GM12891 (cell line): Measurements from ENCODE around the gene RAD23A.
A peak's percentile ranks its signal among the peaks of the same experiment; 100 is the strongest.

Experiments used
- DNase-seq: peaks from one replicate; pipeline ENCODE4 v3.0.0; 2011; ENCODE audit warnings: low spot score; ENCODE audit not compliant: insufficient read length
- FAIRE-seq: peaks from 2 replicates; lab custom pipeline; 2011; peaks lifted over from hg19 to GRCh38; lab: Jason Lieb, UNC
- PAX5 ChIP-seq: IDR thresholded peaks from 2 replicates; pipeline ENCODE4 v1.6.1; 2011; ENCODE audit warnings: low read length, moderate library complexity, mild to moderate bottlenecking; ENCODE audit not compliant: insufficient read depth, severe bottlenecking
- POLR2A ChIP-seq: IDR thresholded peaks from 2 replicates; pipeline ENCODE4 v1.6.1; 2011; ENCODE audit warnings: low read depth, low read length, control low read depth
- POLR2AphosphoS5 ChIP-seq: IDR thresholded peaks from 2 replicates; pipeline ENCODE4 v1.6.1; 2011; ENCODE audit warnings: low read depth, low read length, control low read depth
- POU2F2 ChIP-seq: IDR thresholded peaks from 2 replicates; pipeline ENCODE4 v1.6.1; 2011; ENCODE audit warnings: low read depth, mild to moderate bottlenecking, control low read depth, low read length, moderate library complexity
- SPI1 ChIP-seq: IDR thresholded peaks from 2 replicates; pipeline ENCODE4 v1.6.1; 2011; ENCODE audit warnings: low read depth, low read length, control low read depth
- TAF1 ChIP-seq: IDR thresholded peaks from 2 replicates; pipeline ENCODE4 v1.6.1; 2011; ENCODE audit warnings: low read depth, low read length, control low read depth

RAD23A gene

DNA sequence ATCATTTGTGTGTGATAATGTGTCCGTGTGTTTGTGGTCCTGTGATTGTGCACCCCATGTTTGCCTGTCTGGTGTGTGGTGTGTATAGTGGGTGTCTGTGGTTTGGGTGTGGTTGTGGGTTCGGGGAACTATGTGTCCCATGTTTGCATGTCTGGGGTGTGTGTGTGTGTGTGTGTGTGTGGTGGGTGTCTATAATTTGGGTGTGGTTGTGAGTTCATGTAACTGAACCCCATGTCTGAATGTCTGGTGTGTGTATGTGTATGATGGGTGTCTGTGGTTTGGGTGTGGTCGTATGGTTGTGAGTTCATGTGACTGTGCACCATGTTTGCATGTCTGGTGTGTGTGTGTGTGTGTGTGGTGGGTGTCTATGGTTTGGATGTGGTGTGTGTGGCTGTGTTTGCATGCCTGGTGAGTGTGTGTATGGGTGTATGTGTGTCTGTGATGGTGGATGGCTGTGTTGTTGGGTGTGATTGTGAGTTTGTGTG lies 38.5 kb downstream of the RAD23A start:
- FAIRE-seq (peak; percentile 81), DNase-seq (no peak)
- TF ChIP-seq PAX5, result no peak
- TF ChIP-seq SPI1, result no peak
- no peak for TF ChIP-seq POU2F2
- TF ChIP-seq POLR2AphosphoS5, result no peak
- no peak for TF ChIP-seq POLR2A
- no peak for TF ChIP-seq TAF1

DNA sequence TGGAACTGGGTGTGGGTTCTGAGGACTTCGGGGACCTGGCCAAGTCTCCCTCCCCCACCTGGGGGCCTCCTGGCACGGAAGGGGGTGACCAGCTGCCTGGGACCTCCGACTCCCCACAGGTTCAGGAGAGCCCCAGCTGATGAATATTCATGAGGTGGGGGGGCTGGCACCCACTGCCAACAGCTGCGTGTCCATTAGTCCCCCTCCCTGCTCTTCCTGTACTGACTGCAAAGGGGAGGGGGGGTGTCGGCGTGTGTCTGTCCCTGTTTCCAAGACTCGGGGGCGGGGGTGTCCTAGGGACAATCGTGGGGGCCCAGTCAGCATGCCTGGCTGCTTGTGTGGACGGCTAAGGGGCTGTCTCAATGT lies 39.0 kb downstream of the RAD23A start:
- no peak for DNase-seq
- TF ChIP-seq POU2F2, result peak; percentile 95
- no peak for TF ChIP-seq TAF1
- FAIRE-seq, result no peak

- no peak for TF ChIP-seq TAF1
- no peak for TF ChIP-seq POLR2AphosphoS5
- no peak for TF ChIP-seq POLR2A
- TF ChIP-seq SPI1, result no peak
- DNase-seq, result no peak
- peak; percentile 62 for FAIRE-seq
Observed at GRCh38 chr19:12985049-12985776, 39.6 kb downstream of the RAD23A start.

- FAIRE-seq (no peak), DNase-seq (no peak)
- no peak for TF ChIP-seq SPI1
- no peak for TF ChIP-seq POU2F2
- TF ChIP-seq POLR2AphosphoS5, result no peak
- no peak for TF ChIP-seq TAF1
- TF ChIP-seq POLR2A, result no peak
Observed at GRCh38 chr19:12986726-12987125, 41.1 kb downstream of the RAD23A start.

- FAIRE-seq, result no peak
- TF ChIP-seq POLR2AphosphoS5, result no peak
- TF ChIP-seq SPI1, result no peak
- no peak for TF ChIP-seq PAX5
- TF ChIP-seq POU2F2, result no peak
- TF ChIP-seq POLR2A, result no peak
- no peak for TF ChIP-seq TAF1
- DNase-seq, result no peak
Observed at GRCh38 chr19:12987190-12987589, 41.5 kb downstream of the RAD23A start.

- FAIRE-seq, result no peak
- DNase-seq, result no peak
- TF ChIP-seq SPI1, result no peak
- TF ChIP-seq POLR2AphosphoS5, result no peak
- no peak for TF ChIP-seq POLR2A
- no peak for TF ChIP-seq POU2F2
- no peak for TF ChIP-seq TAF1
- TF ChIP-seq PAX5, result no peak
Observed at GRCh38 chr19:12987781-12988180, 42.1 kb downstream of the RAD23A start.

DNA sequence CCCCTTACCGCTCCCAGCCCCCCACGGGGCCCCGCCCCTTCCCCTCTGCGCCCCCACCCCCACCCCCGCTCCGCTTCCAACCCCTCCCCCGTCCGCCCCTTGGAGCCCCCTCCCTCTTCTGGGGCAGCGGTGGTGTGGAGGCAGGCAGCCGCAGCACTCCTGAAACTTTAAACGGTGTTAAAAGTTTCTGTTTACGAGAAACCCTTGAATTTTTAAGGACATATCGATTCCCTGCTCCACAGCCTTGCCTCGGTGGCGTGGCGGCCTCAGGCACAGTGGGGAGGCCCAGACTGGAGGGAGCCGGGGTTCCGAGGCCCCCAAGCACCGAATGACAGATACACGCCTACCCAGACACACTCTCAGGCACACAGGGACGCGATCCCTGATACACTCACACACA lies 44.8 kb downstream of the RAD23A start:
- TF ChIP-seq TAF1, result no peak
- TF ChIP-seq POLR2AphosphoS5, result no peak
- TF ChIP-seq SPI1, result no peak
- no peak for TF ChIP-seq PAX5
- no peak for FAIRE-seq
- no peak for DNase-seq

- FAIRE-seq, result peak; percentile 65
- TF ChIP-seq SPI1 (no peak), PAX5 (no peak), POLR2A (no peak), POLR2AphosphoS5 (no peak), TAF1 (no peak), POU2F2 (no peak)
- no peak for DNase-seq
Observed at GRCh38 chr19:12990853-12991252, 45.2 kb downstream of the RAD23A start.

DNA sequence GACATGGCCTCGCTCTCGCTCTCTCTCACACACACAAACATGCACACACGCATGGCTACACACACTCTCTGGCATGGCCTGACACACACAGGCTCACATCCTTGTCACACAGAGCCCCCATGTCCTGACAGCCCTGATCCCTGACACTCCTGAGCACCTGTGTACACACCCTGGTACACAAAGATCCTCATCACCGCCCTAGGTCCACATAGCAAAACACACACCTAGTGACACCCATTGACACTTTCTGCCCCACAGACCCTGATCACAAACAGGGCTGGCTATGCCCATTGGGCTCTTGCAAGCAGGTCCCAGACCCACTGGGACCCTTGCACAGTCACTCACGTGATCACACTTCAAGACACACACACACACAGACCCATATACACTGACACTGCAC lies 45.6 kb downstream of the RAD23A start:
- no peak for FAIRE-seq

DNA sequence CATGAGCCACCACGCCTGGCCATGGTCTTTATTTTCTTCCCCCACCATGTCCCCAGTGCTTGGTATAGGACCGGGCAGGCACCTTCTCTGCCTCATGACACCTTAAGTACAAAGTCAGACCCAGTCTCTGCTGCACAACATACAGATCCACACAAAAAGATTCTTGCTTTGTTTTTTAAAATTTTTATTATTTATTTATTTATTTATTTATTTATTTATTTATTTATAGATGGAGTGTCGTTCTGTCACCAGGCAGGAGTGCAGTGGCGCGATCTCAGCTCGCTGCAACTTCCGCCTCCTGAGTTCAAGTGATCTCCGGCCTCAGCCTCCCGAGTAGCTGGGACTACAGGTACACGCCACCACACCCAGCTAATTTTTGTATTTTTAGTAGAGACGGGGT lies 47.1 kb downstream of the RAD23A start:
- FAIRE-seq (no peak), DNase-seq (no peak)
- TF ChIP-seq POLR2A (no peak), SPI1 (no peak), POU2F2 (no peak), PAX5 (no peak), POLR2AphosphoS5 (no peak), TAF1 (no peak)

More for the DNA sequence above, 45.6 kb downstream of the RAD23A start:
- no peak for DNase-seq
- TF ChIP-seq POU2F2 (no peak), TAF1 (no peak), POLR2AphosphoS5 (no peak), PAX5 (no peak), SPI1 (no peak), POLR2A (no peak)
